B cell (primary cell): ENCODE measurements around the gene APOL3.

ENCODE experiments used
- CTCF ChIP-seq: fragments of 200-600 bp; IDR thresholded peaks from one replicate; pipeline ENCODE4 v1.8.0; 2022; ENCODE audit warnings: antibody characterized with exemption, mild to moderate bottlenecking
- EZH2 ChIP-seq: IDR thresholded peaks from 2 replicates; pipeline ENCODE4 v1.6.1; 2012; ENCODE audit warnings: borderline replicate concordance, low read depth, mild to moderate bottlenecking, moderate library complexity, low read length; ENCODE audit not compliant: insufficient read depth, poor library complexity, severe bottlenecking

- TF ChIP-seq CTCF, result no peak
- TF ChIP-seq EZH2, result no peak
Observed at GRCh38 chr22:36208914-36209313, 48.4 kb upstream of the APOL3 start.
